Heart left ventricle (tissue), 16 donors: Measurements from ENCODE around the gene ALS2CL. TPM values are rescaled to one million over a fixed set of nuclear protein-coding genes. Genes with fewer than 3 reads are reported as not detected.

Experiments used
- ATAC-seq, 4 donors: fragments of 200-7000 bp; cut with Tn5 transposase; one replicate each; pipeline ENCODE4 v1.9.1; 2020 to 2022; ENCODE audit warnings: moderate library complexity in 4 of 4, mild to moderate bottlenecking in 3 of 4, moderate number of reproducible peaks in 1 of 4
- DNase-seq, 5 donors: peaks; one replicate each; pipeline ENCODE4 v3.0.0-alpha.2; 2020
- H3K27ac ChIP-seq, 12 donors: fragments of 200-600 bp; sonication (generic) in 4 of 12; one replicate each; pipeline versions ENCODE4 v1.5.0 to v1.8.0; 2016 to 2022; ENCODE audit warnings: mild to moderate bottlenecking in 2 of 12
- H3K27me3 ChIP-seq, 9 donors: fragments of 200-600 bp; sonication (generic) in 2 of 9; one replicate each; pipeline versions ENCODE4 v1.5.1 to v1.8.0; 2016 to 2022; ENCODE audit warnings: mild to moderate bottlenecking in 3 of 9
- H3K36me3 ChIP-seq, 9 donors: fragments of 200-600 bp; sonication (generic) in 2 of 9; one replicate each; pipeline versions ENCODE4 v1.5.0 to v1.8.0; 2018 to 2022; ENCODE audit warnings: mild to moderate bottlenecking in 2 of 9
- H3K4me1 ChIP-seq, 12 donors: fragments of 200-600 bp; sonication (generic) in 4 of 12; one replicate each; pipeline versions ENCODE4 v1.5.0 to v1.8.0; 2016 to 2022; ENCODE audit warnings: mild to moderate bottlenecking in 3 of 12
- H3K4me3 ChIP-seq, 12 donors: fragments of 200-600 bp; sonication (generic) in 4 of 12; one replicate each; pipeline versions ENCODE4 v1.5.0 to v1.8.0; 2017 to 2022; ENCODE audit warnings: mild to moderate bottlenecking in 9 of 12, moderate library complexity in 4 of 12
- H3K9me3 ChIP-seq, 12 donors: fragments of 200-600 bp; sonication (generic) in 4 of 12; one replicate each; pipeline versions ENCODE4 v1.5.0 to v1.8.0; 2016 to 2022; ENCODE audit warnings: mild to moderate bottlenecking in 1 of 12
- CTCF ChIP-seq, 12 donors: fragments of 200-600 bp; sonication (generic) in 4 of 12; IDR thresholded peaks; one replicate each; pipeline versions ENCODE4 v1.5.0 to v1.8.0; 2018 to 2022; ENCODE audit warnings: antibody characterized with exemption in 12 of 12, mild to moderate bottlenecking in 5 of 12
- POLR2A ChIP-seq, 2 donors: fragments of 450-650 bp; IDR thresholded peaks; one replicate each; pipeline ENCODE4 v1.6.1; 2017; ENCODE audit warnings: antibody characterized with exemption in 2 of 2, mild to moderate bottlenecking in 2 of 2, moderate library complexity in 2 of 2
- WGBS, 4 donors: extraction: QIAGEN DNeasy Blood & Tissue Kit in 2 of 4; methylation state at CpG; one replicate each; pipeline versions ENCODE4 v1.1.5 to v1.1.7; 2013 to 2018; 5-methylcytosine and 5-hydroxymethylcytosine counted together
- intact Hi-C, 10 donors: fragments of 100-400 bp; cut with DNase I; formaldehyde crosslinking; loops; one replicate each; pipeline versions ENCODE4 v1.11.1 to v1.14.2; 2022
- polyA plus RNA-seq, 2 donors: library from polyadenylated mRNA; stranded (reverse); fragments of 200-250 nt; gene quantifications; one replicate each; pipeline ENCODE4 v1.2.3, GENCODE V29; 2013
- total RNA-seq, 9 donors: library from RNA; depleted of rRNA in 2 of 9; stranded (reverse); fragments of >200 nt in 2 of 9; fragmentation: NEBNext Ultra II Directional in 3 of 9; extraction: Animal tissue kit (Norgen Biotek cat#: 25700) in 3 of 9; gene quantifications; one replicate each; pipeline versions ENCODE4 v1.1.0 to v1.2.4, GENCODE V29; 2016 to 2023
- donor health status: ischemic (EF 13 %, LVEDD 7.1; RV severe dilation, severe dysfunction).
- donor health status: healthy with polysubstance abuse.
- donor health status: DM: no; HTN: yes; CAD: no.
- donor health status: DM: no; HTN: no; CAD: no.
- donor health status: ischemic (EF 25% LVEDD 6.9; RV normal size, moderate dysfunction).
- donor health status: ischemic (EF 25% LVEDD 5.7; RV mildly dilated, moderate dysfunction).
- donor health status: healthy.
- donor health status: DM: yes; HTN: yes; CAD: no.
- donor health status: ischemic (EF 35%, LVEDD 5.7; RV mildly dilated, moderate dysfunction).
- donor health status: nonischemic (EF 11% LVEDD 7.7; RV severe dilation, severe dysfunction).
- donor health status: DM: yes; HTN: yes; CAD: no.
- donor health status: PGD.
- donor health status: ischemic (EF 29% LVEDD 5.4; RV normal size, mild dysfunction).
- donor health status: nonischemic (EF 23%, LVEDD 6.1; RV moderate dilation, normal function).

ALS2CL gene
- total and polyA plus RNA-seq, 11 donors = 11.8 to 40.7 (median 25.4) TPM

DNA sequence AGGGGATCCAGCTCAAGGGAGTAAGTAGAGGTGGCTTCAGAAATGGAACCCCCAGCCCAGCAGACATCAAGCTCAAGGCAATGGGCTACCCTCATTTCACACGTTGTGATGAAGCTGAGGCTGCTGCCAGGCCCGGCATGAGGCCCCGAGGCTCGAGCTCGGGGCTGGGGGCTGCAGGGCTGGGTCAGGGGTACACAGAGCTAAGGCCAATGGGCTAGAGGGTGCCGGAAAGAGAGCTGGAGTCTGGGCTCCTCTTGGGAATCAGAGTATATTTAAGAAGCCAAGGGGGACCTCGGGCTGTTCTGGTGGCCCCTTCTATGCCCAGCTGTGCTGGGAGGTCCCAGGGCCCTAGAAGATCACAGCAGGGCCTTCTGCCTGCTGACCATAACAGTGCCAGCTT lies 16.8 kb upstream of the ALS2CL start:
- H3K4me1 ChIP-seq = peaks cover 0 to 11% (median 0%) of the 10 kb centered on the region in 12 donors
- H3K9me3 ChIP-seq = no peaks in the 10 kb centered on the region
- no peak overlapping the region for H3K27ac ChIP-seq
- ATAC-seq (no peak), DNase-seq (peak in 2 of 5 donors; percentile 12 to 39)
- no peaks in the 10 kb centered on the region for H3K36me3 ChIP-seq
- TF ChIP-seq CTCF (IDR thresholded peaks at IDR 0.05) (no peak), POLR2A (IDR thresholded peaks at IDR 0.05) (no peak)
- intact Hi-C loops = loop anchor here in 1 of 10 donors (10.0 kb wide), 1 partner anchor 125 kb away; no protein-coding TSS in a partner anchor
- 87 to 100% (median 91%) methylated on average over 5 to 7 of the region's 7 CpGs for WGBS, 4 donors
- H3K27me3 ChIP-seq = no peaks in the 10 kb centered on the region
- no peak overlapping the region for H3K4me3 ChIP-seq

GRCh38 chr3:46709721-46710120 lies 16.2 kb upstream of the ALS2CL start:
- intact Hi-C loops = loop anchor here in 8 of 10 donors (5.0 to 10.0 kb wide), 12 partner anchors 125 to 665 kb away; partner anchors contain the start of genes MYL3 (in 1 of the 8) and SETD2 (in 1 of the 8)
- TF ChIP-seq POLR2A (IDR thresholded peaks at IDR 0.05) = no peak
- no peak for TF ChIP-seq CTCF (IDR thresholded peaks at IDR 0.05)
- Histone ChIP-seq H3K4me1 (peaks cover 0 to 16% (median 0%) of the 10 kb centered on the region in 12 donors), H3K27ac (no peak overlapping the region), H3K36me3 (no peaks in the 10 kb centered on the region), H3K27me3 (no peaks in the 10 kb centered on the region), H3K4me3 (no peak overlapping the region), H3K9me3 (no peaks in the 10 kb centered on the region)
- ATAC-seq = no peak
- 88 to 93% (median 89%) methylated on average over 5 to 6 of the region's 6 CpGs for WGBS, 4 donors
- peak in 1 of 5 donors; percentile 13 for DNase-seq

- DNase-seq = no peak
- no peak for TF ChIP-seq POLR2A (IDR thresholded peaks at IDR 0.05)
- TF ChIP-seq CTCF (IDR thresholded peaks at IDR 0.05) = no peak
- H3K27ac ChIP-seq = no peak overlapping the region
- H3K36me3 ChIP-seq = no peaks in the 10 kb centered on the region
- 93 to 99% (median 96%) methylated on average over 7 of the region's 7 CpGs for WGBS, 4 donors
- H3K9me3 ChIP-seq = no peaks in the 10 kb centered on the region
- ATAC-seq = no peak
- H3K4me3 ChIP-seq = no peak overlapping the region
- intact Hi-C loops = loop anchor here in 8 of 10 donors (5.0 to 10.0 kb wide), 11 partner anchors 136 to 666 kb away; partner anchors contain the start of genes MYL3 (in 1 of the 8) and SETD2 (in 1 of the 8)
- H3K27me3 ChIP-seq = no peaks in the 10 kb centered on the region
- H3K4me1 ChIP-seq = peaks cover 0 to 16% (median 0%) of the 10 kb centered on the region in 12 donors
Measured at GRCh38 chr3:46709157-46709654, 15.7 kb upstream of the ALS2CL start.

DNA sequence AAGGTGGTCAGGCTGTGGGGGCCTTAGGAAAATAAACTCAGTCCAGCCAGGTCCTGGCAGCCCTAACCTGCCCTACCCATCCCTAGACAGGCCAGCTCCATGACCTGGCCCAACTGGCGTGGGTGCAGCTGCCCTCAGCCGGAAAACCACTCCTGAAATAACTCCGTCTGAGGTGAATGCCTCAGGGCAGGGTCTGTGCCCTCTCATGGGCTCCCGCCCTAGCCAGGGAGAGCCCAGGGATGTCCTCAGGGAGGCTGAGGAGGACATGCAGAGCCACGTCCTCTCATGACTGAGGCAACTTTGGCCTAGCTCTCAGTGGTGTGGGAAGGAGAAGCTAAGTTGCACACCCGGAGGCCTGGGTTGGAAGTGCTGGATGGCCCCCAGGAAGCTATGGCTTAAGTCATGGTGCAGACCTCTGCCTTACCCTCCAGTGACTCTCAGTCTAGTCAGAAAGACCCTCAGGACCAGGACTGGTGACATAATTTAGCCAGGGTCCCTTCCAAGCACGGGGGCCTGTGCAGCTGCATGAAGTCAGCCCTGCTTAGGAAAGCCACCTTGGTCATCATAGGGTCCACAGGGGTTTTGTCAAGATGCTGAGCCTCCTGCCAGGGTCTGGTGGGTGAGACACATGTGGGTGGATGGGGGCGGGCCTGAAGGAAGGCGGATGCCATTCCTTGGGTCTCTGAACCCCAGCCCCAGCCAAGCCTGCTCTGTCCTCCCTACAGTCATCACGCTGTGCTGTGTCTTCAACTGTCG lies 15.1 kb upstream of the ALS2CL start:
- Histone ChIP-seq H3K4me1 (peaks cover 0 to 16% (median 0%) of the 10 kb centered on the region in 12 donors), H3K27me3 (no peaks in the 10 kb centered on the region), H3K27ac (no peak overlapping the region), H3K4me3 (no peak overlapping the region), H3K36me3 (no peaks in the 10 kb centered on the region), H3K9me3 (no peaks in the 10 kb centered on the region)
- ATAC-seq (no peak), DNase-seq (peak in 3 of 5 donors; percentile 6 to 51 (median 15))
- 83 to 99% (median 89%) methylated on average over 9 to 11 of the region's 11 CpGs for WGBS, 4 donors
- intact Hi-C loops = loop anchor here in 8 of 10 donors (5.0 to 10.0 kb wide), 11 partner anchors 136 to 666 kb away; partner anchors contain the start of genes MYL3 (in 1 of the 8) and SETD2 (in 1 of the 8)
- TF ChIP-seq CTCF (IDR thresholded peaks at IDR 0.05) (no peak), POLR2A (IDR thresholded peaks at IDR 0.05) (no peak)
